Testis (tissue), 3 donors: ENCODE results near the gene SCN9A. TPM values are rescaled to one million over a fixed set of nuclear protein-coding genes. Genes with fewer than 3 reads are reported as not detected.

Source experiments
- DNase-seq: peaks from one replicate; pipeline ENCODE4 v3.0.0-alpha.2; 2019
- H3K27ac ChIP-seq, 2 donors: fragments of 200-600 bp; sonication (generic); one replicate each; pipeline ENCODE4 v1.5.1; 2019
- H3K27me3 ChIP-seq: fragments of 200-600 bp; sonication (generic); one replicate; pipeline ENCODE4 v1.5.1; 2019
- H3K36me3 ChIP-seq: fragments of 200-600 bp; sonication (generic); one replicate; pipeline ENCODE4 v1.5.1; 2017; ENCODE audit warnings: low read depth; ENCODE audit errors: missing control alignments
- H3K4me1 ChIP-seq: fragments of 200-600 bp; sonication (generic); one replicate; pipeline ENCODE4 v1.5.1; 2019
- H3K4me3 ChIP-seq, 2 donors: fragments of 200-600 bp; sonication (generic); one replicate each; pipeline ENCODE4 v1.5.1; 2017 to 2019
- H3K9me3 ChIP-seq: fragments of 200-600 bp; sonication (generic); one replicate; pipeline ENCODE4 v1.5.1; 2017
- CTCF ChIP-seq, 3 experiments: fragments of 450-650 bp in 2 of 3; fragments of 200-600 bp in 1 of 3; sonication (generic) in 1 of 3; IDR thresholded peaks; one replicate each; pipeline ENCODE4 v1.5.1; 2016 to 2019; ENCODE audit warnings: antibody characterized with exemption in 3 of 3, mild to moderate bottlenecking in 2 of 3, moderate library complexity in 1 of 3
- POLR2A ChIP-seq: fragments of 450-650 bp; IDR thresholded peaks from one replicate; pipeline ENCODE4 v1.6.1; 2017; ENCODE audit warnings: antibody characterized with exemption, mild to moderate bottlenecking, moderate library complexity
- WGBS, 2 donors: methylation state at CpG; one replicate each; pipeline ENCODE4 v1.1.5; 2018; 5-methylcytosine and 5-hydroxymethylcytosine counted together
- intact Hi-C: fragments of 100-400 bp; cut with DNase I; formaldehyde crosslinking; loops from one replicate; pipeline ENCODE4 v1.15.1; 2023; ENCODE audit warnings: low total_unique reads
- polyA plus RNA-seq: library from polyadenylated mRNA; stranded (reverse); fragments of 350-450 nt; fragmentation: Illumina TruSeq; extraction: RNeasy Lipid Tissue Mini Kit (QIAGEN cat#74804); gene quantifications from one replicate; pipeline ENCODE4 v1.2.3, GENCODE V29; 2014; ENCODE audit warnings: low read depth, low replicate concordance; ENCODE audit not compliant: insufficient read depth
- total RNA-seq, 2 donors: library from RNA; depleted of rRNA; stranded (reverse); fragments of >200 nt; gene quantifications; one replicate each; pipeline ENCODE4 v1.2.3, GENCODE V29; 2016

The SCN9A gene
- total and polyA plus RNA-seq, 3 donors from 2014 or later: 7.3 to 117 (median 85.7) TPM

- intact Hi-C loops: no loop called here
- Histone ChIP-seq H3K4me1 (no peaks in the 10 kb centered on the region), H3K27ac (no peak overlapping the region), H3K27me3 (no peaks in the 10 kb centered on the region), H3K4me3 (no peak overlapping the region), H3K9me3 (no peaks in the 10 kb centered on the region), H3K36me3 (no peaks in the 10 kb centered on the region)
- TF ChIP-seq POLR2A (no peak), CTCF (IDR thresholded peaks at IDR 0.05) (no peak)
- DNase-seq: no peak
- WGBS, 2 donors: 78 to 85% methylated on average over 7 of the region's 7 CpGs
Measured at GRCh38 chr2:166357068-166357949, 18.4 kb downstream of the SCN9A start.

DNA sequence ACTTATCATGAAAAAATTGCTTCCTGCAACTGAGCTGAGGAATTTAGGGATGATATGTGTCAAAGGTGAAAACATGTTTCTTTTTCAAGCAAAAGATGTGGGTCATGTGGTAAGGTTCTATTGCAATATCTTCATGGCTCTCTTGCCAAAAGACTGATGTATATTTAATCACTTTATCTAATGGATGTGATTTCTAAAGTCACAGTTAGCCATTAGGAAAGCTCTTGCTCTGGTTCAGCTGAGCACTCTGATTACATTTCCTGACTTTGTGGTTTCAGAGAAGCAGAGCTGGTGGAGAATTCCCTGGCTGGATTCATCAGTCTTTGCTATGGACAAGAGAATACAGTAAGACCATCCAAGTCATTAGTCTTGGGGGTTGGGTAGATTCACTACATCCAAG lies 24.4 kb downstream of the SCN9A start:
- H3K27me3 ChIP-seq: no peaks in the 10 kb centered on the region
- no peak overlapping the region for H3K4me3 ChIP-seq
- no peaks in the 10 kb centered on the region for H3K4me1 ChIP-seq
- DNase-seq: no peak
- no peaks in the 10 kb centered on the region for H3K36me3 ChIP-seq
- TF ChIP-seq POLR2A: no peak
- TF ChIP-seq CTCF (IDR thresholded peaks at IDR 0.05): no peak
- H3K27ac ChIP-seq: no peak overlapping the region
- intact Hi-C loops: no loop called here
- H3K9me3 ChIP-seq: no peaks in the 10 kb centered on the region

DNA sequence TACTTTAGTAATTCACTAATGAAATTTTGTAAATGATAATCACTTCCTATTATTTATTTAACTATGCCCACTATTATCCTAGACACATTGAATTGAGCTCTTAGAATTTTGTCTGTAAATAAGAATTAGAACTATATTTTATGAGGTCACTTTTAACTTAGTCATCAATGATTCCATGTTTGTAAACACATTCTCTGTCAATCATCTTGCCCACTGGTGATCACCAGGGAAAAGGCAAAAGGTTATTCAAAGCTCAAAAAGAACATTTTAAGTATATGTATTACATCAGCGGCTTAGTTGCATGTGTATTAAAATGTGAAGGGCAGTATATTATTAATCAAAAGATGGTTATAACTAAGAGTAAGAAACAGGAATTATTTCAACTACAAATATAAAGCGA lies 25.2 kb downstream of the SCN9A start:
- TF ChIP-seq CTCF (IDR thresholded peaks at IDR 0.05): no peak
- TF ChIP-seq POLR2A: no peak
- Histone ChIP-seq H3K9me3 (no peaks in the 10 kb centered on the region), H3K27me3 (no peaks in the 10 kb centered on the region), H3K27ac (no peak overlapping the region), H3K4me1 (no peaks in the 10 kb centered on the region), H3K36me3 (no peaks in the 10 kb centered on the region), H3K4me3 (no peak overlapping the region)
- intact Hi-C loops: no loop called here
- 96 to 97% methylated on average over 2 of the region's 2 CpGs for WGBS, 2 donors
- no peak for DNase-seq

GRCh38 chr2:166344286-166345113 lies 31.2 kb downstream of the SCN9A start:
- H3K4me1 ChIP-seq: peaks cover 4% of the 10 kb centered on the region
- 57 to 63% methylated on average over 4 of the region's 4 CpGs for WGBS, 2 donors
- H3K27me3 ChIP-seq: no peaks in the 10 kb centered on the region

More at GRCh38 chr2:166344286-166345113, 31.2 kb downstream of the SCN9A start:
- intact Hi-C loops: no loop called here
- no peaks in the 10 kb centered on the region for H3K36me3 ChIP-seq
- DNase-seq: no peak
- H3K4me3 ChIP-seq: no peak overlapping the region
- TF ChIP-seq POLR2A: no peak
- TF ChIP-seq CTCF (IDR thresholded peaks at IDR 0.05): no peak
- H3K27ac ChIP-seq: no peak overlapping the region
- no peaks in the 10 kb centered on the region for H3K9me3 ChIP-seq
